ENCODE data around the gene SEPHS2.

GRCh38 chr16:30416624-30417528, 28.8 kb downstream of the SEPHS2 start:
- TF ChIP-seq CTCF (conservative IDR thresholded peaks at IDR 0.05; ENCODE audit: low read length) (no peak), EZH2phosphoT487 (IDR thresholded peaks at IDR 0.05; ENCODE audit: borderline replicate concordance) (no peak)

All from Loucy (cell line).